ENCODE results near the gene DIAPH2. TPM values are rescaled to one million over a fixed set of nuclear protein-coding genes. Genes with fewer than 3 reads are reported as not detected.

DIAPH2 gene
- total RNA-seq, 4 donors from 2014 or later = 40.2 to 52.2 (median 44.8) TPM

DNA sequence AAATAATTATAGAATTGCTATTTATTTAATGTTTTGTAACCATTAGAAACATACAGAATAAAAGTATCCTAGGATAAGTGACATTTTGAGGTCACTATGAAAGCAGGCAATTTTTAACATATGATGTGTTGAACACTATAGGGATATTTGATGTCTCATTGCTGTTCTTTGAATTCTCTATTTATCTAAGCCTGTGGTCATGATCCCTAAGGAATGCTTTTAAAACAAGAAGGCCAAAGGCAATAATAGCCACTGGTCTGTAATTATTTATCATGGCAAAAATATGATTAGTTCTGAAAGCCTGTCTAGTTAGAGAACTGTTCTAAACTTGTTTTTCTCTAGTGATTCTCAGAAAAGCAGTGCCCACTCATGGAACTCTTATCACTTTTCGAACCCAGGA lies 385.7 kb downstream of the DIAPH2 start:
- no peaks in the 10 kb centered on the region for H3K27me3 ChIP-seq
- no peak overlapping the region for H3K27ac ChIP-seq
- no peak for TF ChIP-seq POLR2A (IDR thresholded peaks at IDR 0.05)
- TF ChIP-seq, protein P1, sequence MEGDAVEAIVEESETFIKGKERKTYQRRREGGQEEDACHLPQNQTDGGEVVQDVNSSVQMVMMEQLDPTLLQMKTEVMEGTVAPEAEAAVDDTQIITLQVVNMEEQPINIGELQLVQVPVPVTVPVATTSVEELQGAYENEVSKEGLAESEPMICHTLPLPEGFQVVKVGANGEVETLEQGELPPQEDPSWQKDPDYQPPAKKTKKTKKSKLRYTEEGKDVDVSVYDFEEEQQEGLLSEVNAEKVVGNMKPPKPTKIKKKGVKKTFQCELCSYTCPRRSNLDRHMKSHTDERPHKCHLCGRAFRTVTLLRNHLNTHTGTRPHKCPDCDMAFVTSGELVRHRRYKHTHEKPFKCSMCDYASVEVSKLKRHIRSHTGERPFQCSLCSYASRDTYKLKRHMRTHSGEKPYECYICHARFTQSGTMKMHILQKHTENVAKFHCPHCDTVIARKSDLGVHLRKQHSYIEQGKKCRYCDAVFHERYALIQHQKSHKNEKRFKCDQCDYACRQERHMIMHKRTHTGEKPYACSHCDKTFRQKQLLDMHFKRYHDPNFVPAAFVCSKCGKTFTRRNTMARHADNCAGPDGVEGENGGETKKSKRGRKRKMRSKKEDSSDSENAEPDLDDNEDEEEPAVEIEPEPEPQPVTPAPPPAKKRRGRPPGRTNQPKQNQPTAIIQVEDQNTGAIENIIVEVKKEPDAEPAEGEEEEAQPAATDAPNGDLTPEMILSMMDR (IDR thresholded peaks at IDR 0.05) = no peak
- TF ChIP-seq EP300 (IDR thresholded peaks at IDR 0.05) = no peak
- no peak for DNase-seq (ENCODE audit: low spot score in 2 of 2)
- H3K9me3 ChIP-seq = no peaks in the 10 kb centered on the region
- no peaks in the 10 kb centered on the region for H3K4me1 ChIP-seq
- H3K36me3 ChIP-seq = no peaks in the 10 kb centered on the region
- no peak overlapping the region for H3K4me3 ChIP-seq
- 48 to 56% methylated on average over 1 of the region's 1 CpG for WGBS, 2 donors

DNA sequence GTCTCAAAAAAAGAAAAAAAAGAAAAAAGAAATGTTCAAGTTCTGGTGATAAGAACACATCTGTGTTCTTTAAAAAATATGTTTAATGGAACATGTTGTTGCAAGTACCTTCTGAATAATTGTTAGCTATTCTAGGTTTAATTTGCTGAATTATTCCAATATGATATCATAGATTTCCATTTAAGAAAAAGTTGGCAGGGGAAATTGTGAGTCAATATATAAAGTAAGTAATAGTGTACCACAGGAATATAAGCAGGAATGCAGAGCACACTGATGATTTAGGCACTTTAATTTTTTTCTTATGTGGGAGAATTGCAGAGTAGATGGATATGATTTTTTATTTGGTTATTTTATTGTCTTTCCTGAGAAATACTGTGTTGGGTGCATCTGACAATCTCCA lies 389.8 kb downstream of the DIAPH2 start:
- no peaks in the 10 kb centered on the region for H3K4me1 ChIP-seq
- no peaks in the 10 kb centered on the region for H3K36me3 ChIP-seq
- TF ChIP-seq, protein P1 (IDR thresholded peaks at IDR 0.05) = no peak
- TF ChIP-seq POLR2A (IDR thresholded peaks at IDR 0.05) (no peak), EP300 (IDR thresholded peaks at IDR 0.05) (no peak)
- H3K9me3 ChIP-seq = no peaks in the 10 kb centered on the region
- DNase-seq (ENCODE audit: low spot score in 2 of 2) = no peak
- no peak overlapping the region for H3K27ac ChIP-seq
- H3K27me3 ChIP-seq = no peaks in the 10 kb centered on the region
- H3K4me3 ChIP-seq = no peak overlapping the region

- no peaks in the 10 kb centered on the region for H3K27me3 ChIP-seq
- DNase-seq (ENCODE audit: low spot score in 2 of 2) = no peak
- H3K4me1 ChIP-seq = no peaks in the 10 kb centered on the region
- no peaks in the 10 kb centered on the region for H3K36me3 ChIP-seq
- no peak overlapping the region for H3K27ac ChIP-seq
- no peak overlapping the region for H3K4me3 ChIP-seq
- H3K9me3 ChIP-seq = no peaks in the 10 kb centered on the region
- WGBS, 2 donors = 80 to 100% methylated on average over 1 of the region's 1 CpG
- TF ChIP-seq, protein P1 (IDR thresholded peaks at IDR 0.05) = no peak
Measured at GRCh38 chrX:97089116-97089515, 404.5 kb downstream of the DIAPH2 start.

- Histone ChIP-seq H3K27me3 (no peaks in the 10 kb centered on the region), H3K4me1 (no peaks in the 10 kb centered on the region), H3K4me3 (no peak overlapping the region), H3K36me3 (no peaks in the 10 kb centered on the region), H3K9me3 (no peaks in the 10 kb centered on the region), H3K27ac (no peak overlapping the region)
- no peak for DNase-seq (ENCODE audit: low spot score in 2 of 2)
- TF ChIP-seq POLR2A (IDR thresholded peaks at IDR 0.05) = no peak
- TF ChIP-seq EP300 (IDR thresholded peaks at IDR 0.05) = no peak
- TF ChIP-seq, protein P1 (IDR thresholded peaks at IDR 0.05) = no peak
- WGBS, 2 donors = 25 to 30% methylated on average over 2 of the region's 2 CpGs
Measured at GRCh38 chrX:97096385-97096784, 411.7 kb downstream of the DIAPH2 start.

GRCh38 chrX:97102938-97103337 lies 418.3 kb downstream of the DIAPH2 start:
- H3K4me3 ChIP-seq = no peak overlapping the region
- no peaks in the 10 kb centered on the region for H3K4me1 ChIP-seq
- TF ChIP-seq POLR2A (IDR thresholded peaks at IDR 0.05) = no peak
- TF ChIP-seq, protein P1 (IDR thresholded peaks at IDR 0.05) = no peak
- TF ChIP-seq EP300 (IDR thresholded peaks at IDR 0.05) = no peak
- no peaks in the 10 kb centered on the region for H3K27me3 ChIP-seq
- no peaks in the 10 kb centered on the region for H3K36me3 ChIP-seq
- no peak for DNase-seq (ENCODE audit: low spot score in 2 of 2)
- H3K27ac ChIP-seq = no peak overlapping the region
- no peaks in the 10 kb centered on the region for H3K9me3 ChIP-seq

Measured in tibial nerve (tissue), 4 donors.